Keratinocyte (primary cell): ENCODE results near the gene MTA3.

Experiments used
- CTCF ChIP-seq, 3 experiments: IDR thresholded peaks in 1 of 3; conservative IDR thresholded peaks in 1 of 3; optimal IDR thresholded peaks in 1 of 3; 2 replicates in 2 of 3; 3 replicates in 1 of 3; pipeline versions ENCODE3 to v1.5.1; 2011; ENCODE audit warnings: low read length in 3 of 3, mild to moderate bottlenecking in 3 of 3, moderate library complexity in 2 of 3, control low read depth in 1 of 3, inconsistent platforms in 1 of 3; ENCODE audit not compliant: insufficient read depth in 2 of 3; ENCODE audit errors: extremely low read depth in 1 of 3
- EZH2 ChIP-seq: IDR thresholded peaks from one replicate; pipeline ENCODE4 v1.6.1; 2012; ENCODE audit warnings: inconsistent platforms, mild to moderate bottlenecking, low read length, moderate library complexity

GRCh38 chr2:42636934-42637333, 68.5 kb downstream of the MTA3 start:
- TF ChIP-seq EZH2 (no peak), CTCF (optimal IDR thresholded peaks at IDR 0.05 in 1 of 3, IDR thresholded peaks at IDR 0.05 in 1 of 3, conservative IDR thresholded peaks at IDR 0.05 in 1 of 3; ENCODE audit: extremely low read depth in 1 of 3, insufficient read depth in 2 of 3, low read length in 3 of 3) (no peak)
